ENCODE results near the gene PET100. TPM values are rescaled to one million over a fixed set of nuclear protein-coding genes. Genes with fewer than 3 reads are reported as not detected.

The PET100 gene
- total RNA-seq, 1 experiment from 2014 or later, result 20.6 TPM

DNA sequence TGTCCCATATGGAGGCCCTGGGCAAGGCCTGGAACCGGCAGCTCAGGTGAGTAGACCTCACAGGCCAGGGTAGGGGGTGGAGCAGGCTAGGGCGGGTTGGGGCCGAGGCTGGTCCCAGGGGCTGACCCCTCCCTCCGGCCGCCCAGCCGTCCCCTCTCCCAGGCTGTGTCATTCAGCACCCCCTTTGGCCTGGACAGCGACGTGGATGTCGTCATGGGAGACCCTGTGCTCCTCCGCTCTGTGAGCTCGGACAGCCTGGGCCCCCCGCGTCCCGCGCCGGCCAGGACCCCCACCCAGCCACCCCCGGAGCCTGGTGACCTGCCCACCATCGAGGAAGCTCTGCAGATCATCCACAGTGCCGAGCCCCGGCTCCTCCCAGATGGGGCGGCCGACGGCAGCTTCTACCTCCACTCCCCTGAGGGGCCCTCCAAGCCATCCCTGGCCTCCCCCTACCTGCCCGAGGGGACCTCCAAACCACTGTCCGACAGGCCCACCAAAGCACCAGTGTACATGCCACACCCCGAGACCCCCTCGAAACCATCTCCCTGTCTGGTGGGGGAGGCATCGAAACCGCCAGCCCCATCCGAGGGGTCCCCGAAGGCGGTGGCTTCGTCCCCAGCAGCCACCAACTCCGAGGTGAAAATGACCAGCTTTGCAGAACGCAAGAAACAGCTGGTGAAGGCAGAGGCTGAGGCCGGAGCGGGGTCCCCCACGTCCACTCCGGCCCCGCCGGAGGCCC is 17.9 kb upstream of the PET100 start:
- DNase-seq (ENCODE audit: extremely low read depth, low read depth), result no peak

- no peak for DNase-seq (ENCODE audit: extremely low read depth, low read depth)
Observed at GRCh38 chr19:7612282-7613274, 17.0 kb upstream of the PET100 start.

GRCh38 chr19:7614859-7615741 is 14.5 kb upstream of the PET100 start:
- no peak for DNase-seq (ENCODE audit: extremely low read depth, low read depth)

- no peak for DNase-seq (ENCODE audit: extremely low read depth, low read depth)
Observed at GRCh38 chr19:7617172-7617571, 12.4 kb upstream of the PET100 start.

GRCh38 chr19:7617735-7618134 is 11.9 kb upstream of the PET100 start:
- no peak for DNase-seq (ENCODE audit: extremely low read depth, low read depth)

DNA sequence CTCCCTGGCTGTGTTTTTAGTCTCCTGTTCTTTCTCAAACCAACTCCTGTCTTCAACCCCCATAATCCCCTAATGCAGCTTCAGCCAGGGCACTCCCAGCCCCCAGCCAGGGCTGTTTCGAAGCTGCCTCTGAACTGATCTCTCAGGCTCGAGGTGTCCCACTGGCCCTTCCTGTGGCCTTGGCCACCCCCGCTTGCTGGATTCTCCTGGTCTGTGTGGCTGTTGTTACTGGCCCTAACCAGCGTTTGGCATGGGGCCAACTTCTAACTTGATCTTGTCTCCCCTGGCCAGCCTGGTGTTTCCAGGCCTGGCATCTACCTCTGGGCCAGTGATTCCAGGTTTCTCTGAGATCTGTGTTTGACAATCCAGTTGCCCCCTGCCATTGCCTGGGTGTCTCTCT is 11.2 kb upstream of the PET100 start:
- no peak for DNase-seq (ENCODE audit: extremely low read depth, low read depth)

- no peak for DNase-seq (ENCODE audit: extremely low read depth, low read depth)
Observed at GRCh38 chr19:7618771-7619510, 10.7 kb upstream of the PET100 start.

DNA sequence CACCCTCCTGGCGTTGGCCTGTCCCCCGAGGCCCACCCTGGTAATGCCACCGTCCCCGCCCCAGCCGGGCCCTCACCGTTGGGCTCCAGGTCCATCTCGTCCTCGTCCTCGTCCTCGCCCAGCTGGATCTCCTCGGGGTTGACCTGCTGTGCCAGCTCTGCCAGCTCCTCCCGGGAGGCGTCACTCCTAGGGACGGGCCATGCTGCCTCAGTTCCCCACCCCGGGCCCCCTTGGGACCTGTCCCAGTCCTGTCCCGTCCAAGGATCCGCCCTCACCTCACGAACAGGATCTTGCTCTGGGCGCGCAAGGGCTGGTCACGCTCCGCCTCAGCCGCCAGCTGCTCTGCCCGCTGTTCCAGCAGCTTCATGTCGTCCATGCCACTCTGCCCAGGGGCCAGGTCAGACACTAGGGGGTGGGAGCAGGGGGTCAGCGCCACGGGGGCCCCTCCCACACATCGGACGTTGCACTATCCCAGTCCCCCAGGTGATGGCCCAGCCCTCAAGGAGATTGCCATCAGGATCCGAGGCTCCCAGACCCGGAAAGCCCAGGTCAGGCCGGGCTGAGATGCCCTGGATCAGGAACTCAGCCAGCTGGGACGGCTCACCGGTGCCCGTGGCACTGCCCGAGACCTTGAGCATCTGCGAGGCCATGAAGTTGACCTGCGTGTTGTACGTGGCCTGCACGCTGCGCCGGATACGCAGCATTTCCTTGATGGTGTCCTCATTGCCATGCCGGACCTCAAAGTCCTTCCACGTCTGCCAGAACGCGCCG is 9.7 kb upstream of the PET100 start:
- DNase-seq (ENCODE audit: extremely low read depth, low read depth), result no peak

DNA sequence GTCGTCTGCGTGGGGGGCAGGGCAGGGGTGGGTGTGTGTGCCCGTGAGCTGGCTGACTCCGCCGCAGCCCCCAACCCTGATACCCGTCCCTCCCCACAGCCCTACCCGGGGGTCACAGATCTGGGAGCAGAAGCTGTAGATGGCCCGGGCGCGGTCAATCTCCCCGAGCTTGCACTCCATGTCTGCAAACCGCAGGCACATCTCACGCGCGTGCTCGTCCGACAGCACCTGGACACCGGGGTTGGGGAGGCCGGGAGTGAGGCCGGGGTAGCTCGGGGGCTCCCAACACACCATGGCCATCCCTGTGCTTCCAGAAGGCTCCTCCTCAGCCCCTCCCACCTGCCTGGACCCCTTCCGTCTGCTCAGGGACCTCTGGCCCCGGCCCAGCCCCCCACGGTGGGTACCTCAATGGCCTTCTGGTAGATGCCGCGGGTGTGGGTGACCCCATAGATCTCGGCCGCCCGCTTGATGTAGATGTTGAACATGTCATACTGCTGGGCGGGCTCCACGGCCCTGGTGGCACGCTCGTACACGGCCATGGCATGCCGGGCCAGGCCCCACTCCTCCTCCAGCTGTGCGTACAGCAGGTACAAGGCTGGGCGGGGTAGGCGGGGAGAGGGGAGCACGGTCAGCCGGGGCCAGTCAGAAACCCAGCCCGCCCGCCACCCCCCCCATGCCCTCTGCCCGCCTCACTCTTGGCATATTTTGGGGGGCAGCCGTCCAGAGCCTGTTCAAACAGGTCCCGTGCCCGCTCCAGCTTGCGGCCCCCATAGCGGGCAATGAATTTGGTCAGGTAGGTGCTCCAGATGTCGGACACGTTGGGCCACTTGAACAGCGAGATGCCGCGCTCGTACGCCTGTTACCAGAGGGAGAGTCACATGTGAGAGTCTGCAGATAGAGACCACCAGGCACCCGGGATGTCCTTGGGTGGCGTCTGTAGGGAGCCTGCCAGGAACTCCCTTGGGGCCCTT is 8.9 kb upstream of the PET100 start:
- no peak for DNase-seq (ENCODE audit: extremely low read depth, low read depth)

GRCh38 chr19:7622933-7623685 is 6.5 kb upstream of the PET100 start:
- no peak for DNase-seq (ENCODE audit: extremely low read depth, low read depth)

GRCh38 chr19:7623725-7624603 is 5.6 kb upstream of the PET100 start:
- no peak for DNase-seq (ENCODE audit: extremely low read depth, low read depth)

DNA sequence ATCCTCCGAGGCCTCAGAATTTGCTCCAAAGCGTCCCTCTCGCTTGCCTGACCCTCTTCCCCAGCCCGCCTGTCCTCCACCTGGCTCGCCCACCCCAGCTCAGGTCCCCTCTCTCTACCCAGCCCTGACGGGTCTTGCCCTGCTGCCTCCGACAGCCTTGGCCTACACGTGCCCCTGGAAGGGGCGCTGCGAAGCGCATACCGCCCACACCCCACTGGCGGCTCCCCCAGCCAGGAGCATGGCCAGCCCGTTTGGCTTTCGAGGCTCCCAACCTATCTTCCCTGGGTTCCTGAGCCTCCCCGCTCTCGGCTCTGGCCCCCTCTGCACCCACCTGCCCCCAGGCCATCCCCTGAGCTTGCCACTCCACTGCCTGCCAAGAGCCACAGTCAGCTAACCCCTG is 4.8 kb upstream of the PET100 start:
- no peak for DNase-seq (ENCODE audit: extremely low read depth, low read depth)

GRCh38 chr19:7625763-7626372 is 3.7 kb upstream of the PET100 start:
- no peak for DNase-seq (ENCODE audit: extremely low read depth, low read depth)

DNA sequence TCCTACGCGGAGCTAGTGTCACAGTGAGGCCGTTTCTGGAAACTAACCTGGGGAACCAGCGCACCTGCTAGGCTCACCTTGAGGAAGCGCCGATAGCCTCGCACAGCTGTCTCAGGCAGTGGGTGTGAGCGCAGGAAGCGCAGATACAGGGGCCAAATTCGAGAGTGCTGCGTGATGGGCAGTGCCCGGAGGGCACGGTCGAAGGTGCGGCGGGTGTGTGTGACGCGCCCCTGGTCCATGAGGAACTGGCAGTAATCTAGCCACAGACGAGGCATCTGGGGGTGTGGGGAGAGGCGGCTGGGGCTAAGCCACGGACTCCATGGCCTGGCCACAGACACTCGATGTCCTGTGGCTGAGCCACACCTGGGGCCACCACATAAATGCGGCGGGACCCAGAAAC is 2.4 kb upstream of the PET100 start:
- no peak for DNase-seq (ENCODE audit: extremely low read depth, low read depth)

- DNase-seq (ENCODE audit: extremely low read depth, low read depth), result no peak
Observed at GRCh38 chr19:7628589-7629311, 843 bp upstream of the PET100 start.

Measured in NCI-H460 (cell line).